ENCODE results near the gene CEACAM19.

GRCh38 chr19:44666852-44667556 is 4.3 kb upstream of the CEACAM19 start:
- TF ChIP-seq CTCF (IDR thresholded peaks at IDR 0.05; ENCODE audit: insufficient read depth, low read length, poor library complexity, severe bottlenecking) (no peak), EZH2phosphoT487 (conservative IDR thresholded peaks at IDR 0.05; ENCODE audit: low read length) (no peak)
